ENCODE measurements around the gene DPP6.

Gene DPP6

GRCh38 chr7:154253810-154254209 is 201.6 kb downstream of the DPP6 start:
- DNase-seq: no peak

DNA sequence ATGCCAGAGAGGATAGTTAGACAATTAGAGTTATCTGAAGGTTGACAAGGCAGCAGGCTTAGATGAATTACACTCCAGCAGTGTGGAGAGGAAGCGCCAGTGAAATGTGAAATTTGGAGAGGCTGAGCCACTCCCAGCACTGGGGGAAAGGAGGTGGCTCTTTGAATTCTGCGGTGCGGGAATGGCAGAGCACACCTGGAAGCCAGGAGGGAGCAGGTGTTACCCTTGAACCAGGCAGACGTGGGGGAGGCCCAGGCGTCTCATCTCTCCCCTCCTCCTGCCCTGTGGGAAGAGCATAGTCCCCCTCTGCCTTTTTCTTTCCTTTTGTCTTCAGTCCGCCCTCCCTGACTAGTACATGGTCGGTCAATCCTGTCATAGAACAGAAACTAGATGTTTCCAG is 203.1 kb downstream of the DPP6 start:
- no peak for DNase-seq

GRCh38 chr7:154256150-154256549 is 204.0 kb downstream of the DPP6 start:
- no peak for DNase-seq

DNA sequence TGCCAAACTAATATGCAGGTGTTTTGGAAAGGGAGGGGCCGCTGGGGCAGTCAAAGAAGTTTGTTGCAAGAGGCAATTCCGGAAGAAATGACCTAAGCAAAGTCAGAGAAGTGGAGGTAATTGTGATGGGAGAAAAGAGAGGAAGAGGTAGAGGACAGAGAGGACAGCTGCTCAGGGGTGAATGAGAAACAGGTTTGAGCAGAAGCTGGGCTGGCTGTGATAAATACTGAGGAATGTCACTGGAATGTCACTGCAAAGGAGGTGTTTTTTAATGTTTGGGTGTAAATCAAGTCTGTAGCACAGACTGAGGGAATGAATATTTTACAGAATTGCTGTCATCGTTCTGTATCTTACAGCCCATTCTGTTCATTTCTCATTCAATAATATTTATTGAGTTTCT is 207.2 kb downstream of the DPP6 start:
- no peak for DNase-seq

- no peak for DNase-seq
Observed at GRCh38 chr7:154287356-154287755, 235.2 kb downstream of the DPP6 start.

DNA sequence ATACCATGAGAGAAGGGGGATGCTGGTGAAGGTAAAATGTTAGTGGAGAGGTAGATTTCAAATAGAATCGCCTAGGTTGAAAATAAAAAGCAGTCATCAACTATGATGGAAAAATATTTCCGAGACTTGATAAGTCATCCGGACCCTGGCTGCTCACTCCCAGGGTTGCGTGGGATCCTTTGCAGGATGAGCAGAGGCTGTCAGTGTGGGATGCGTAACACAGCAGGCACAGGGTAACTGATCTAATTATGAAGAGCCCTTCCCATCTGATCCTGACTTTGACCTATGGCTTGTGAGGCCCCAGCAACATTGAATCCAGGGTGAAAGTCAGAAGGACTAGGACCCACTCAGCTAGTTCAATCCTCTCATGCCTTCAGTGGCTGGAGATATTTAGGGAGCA is 236.9 kb downstream of the DPP6 start:
- DNase-seq: no peak

DNA sequence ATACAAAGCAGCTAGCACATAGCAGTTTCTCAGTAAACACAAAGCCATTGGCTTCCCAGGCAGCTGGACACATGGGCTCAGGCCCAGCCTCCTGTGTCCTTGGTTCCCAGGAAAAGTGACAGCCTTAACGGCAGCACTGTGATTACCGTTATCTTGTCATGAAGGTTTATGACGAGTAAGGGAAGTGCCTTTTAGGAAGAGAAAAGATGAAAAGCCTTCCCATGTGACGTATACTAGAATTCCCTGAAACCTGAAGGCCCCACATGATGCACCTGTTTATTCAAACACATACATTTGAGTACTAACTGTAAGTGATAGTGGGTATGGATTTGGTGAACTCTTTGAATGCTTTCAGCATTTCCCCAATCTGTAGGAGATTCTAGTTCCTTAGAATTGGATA is 244.2 kb downstream of the DPP6 start:
- no peak for DNase-seq

DNA sequence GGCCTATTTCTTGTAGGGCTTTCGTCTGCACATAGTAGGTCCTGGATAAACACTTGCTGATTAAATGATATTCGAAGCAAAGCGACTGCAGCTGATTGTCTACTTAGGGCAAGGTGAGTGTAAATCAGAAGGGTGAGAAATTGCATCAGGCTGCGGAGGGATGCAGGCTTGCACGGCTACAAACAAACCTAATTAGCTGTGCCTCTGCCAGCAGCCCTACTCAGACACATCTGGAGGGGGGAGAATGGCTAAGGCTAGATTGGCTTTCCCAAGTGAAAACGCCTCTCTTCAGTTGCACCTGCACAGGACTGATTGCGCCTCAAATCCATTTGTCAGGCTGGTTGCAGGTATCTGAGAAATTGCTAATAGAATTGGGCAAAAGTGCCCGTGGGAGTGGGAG is 247.5 kb downstream of the DPP6 start:
- no peak for DNase-seq

DNA sequence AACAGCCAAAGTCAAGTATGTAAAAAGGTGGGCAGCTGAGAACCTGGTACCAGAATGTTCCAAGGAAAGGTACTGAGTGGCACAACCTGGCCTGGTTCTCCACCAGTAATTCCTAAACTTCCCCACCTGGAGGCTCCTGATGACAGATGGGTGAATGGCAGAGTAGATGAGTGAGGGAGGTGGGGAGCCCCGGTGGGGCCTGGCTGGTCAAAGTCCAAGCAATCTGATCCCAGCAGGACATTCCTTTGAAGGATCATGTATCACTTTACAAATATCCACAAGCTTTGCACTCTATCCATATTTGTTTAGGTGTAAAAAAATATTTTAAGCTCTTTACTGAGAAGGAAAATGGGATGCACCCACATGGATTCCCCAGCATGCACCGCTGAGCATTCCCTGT is 250.2 kb downstream of the DPP6 start:
- no peak for DNase-seq

DNA sequence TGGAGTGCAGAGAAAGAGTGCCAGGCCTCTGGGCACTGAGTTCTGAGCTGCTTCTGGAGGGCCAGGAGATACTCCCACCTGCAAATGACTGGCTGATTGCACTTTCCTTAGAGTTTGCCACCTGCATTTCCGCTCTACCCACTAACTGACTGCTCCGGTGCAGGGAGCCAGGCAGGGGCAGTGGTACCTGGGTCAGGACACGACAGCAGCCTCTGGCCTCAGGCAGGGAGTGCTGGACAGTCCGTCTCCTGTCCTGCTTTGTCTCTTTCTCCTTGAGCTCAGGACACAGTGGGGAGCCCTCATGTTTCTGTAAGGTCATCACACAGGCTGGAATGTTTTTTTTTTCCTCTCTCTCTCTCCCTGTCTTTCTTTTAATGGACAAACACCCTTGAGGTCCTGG is 252.0 kb downstream of the DPP6 start:
- DNase-seq: no peak

GRCh38 chr7:154304740-154305700 is 252.8 kb downstream of the DPP6 start:
- no peak for DNase-seq

DNA sequence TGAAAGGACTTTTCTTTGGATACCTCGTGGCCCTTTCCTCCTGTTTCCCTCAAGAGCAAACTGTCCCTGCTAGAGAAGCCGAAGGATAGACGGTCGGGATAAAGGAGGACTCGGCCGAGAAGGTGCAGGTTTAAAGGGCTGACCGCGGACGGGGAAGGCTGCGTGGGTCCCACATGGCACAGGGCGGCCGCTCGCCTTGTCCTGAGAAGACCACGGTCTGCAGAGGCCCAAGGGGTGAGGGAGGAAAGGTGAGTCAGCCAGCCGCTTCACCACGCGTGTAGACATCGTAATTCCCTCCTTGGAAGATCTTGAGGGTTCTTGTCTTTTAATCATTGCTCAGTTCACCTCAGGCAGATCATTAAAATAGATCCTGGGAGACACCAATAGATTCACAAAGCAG is 253.8 kb downstream of the DPP6 start:
- no peak for DNase-seq

DNA sequence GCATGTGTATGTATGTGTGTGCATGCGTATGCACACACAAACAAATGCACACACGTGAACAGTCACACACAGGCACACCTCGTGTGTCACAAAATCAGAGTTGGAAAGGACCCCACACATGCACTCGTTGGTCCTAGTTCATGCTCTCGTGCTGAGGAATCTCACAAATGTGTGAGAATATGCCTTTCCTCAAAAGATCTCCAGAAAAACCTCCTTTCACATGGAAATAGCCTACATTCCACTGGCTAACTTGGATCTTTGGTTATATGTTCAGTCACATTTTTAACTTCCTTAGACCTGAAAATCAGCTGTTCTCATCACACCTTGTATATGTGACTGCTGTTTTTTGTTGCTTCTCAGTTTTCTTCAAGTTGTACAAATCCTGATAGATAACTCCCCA is 256.7 kb downstream of the DPP6 start:
- DNase-seq: no peak

- DNase-seq: no peak
Observed at GRCh38 chr7:154310114-154310513, 257.9 kb downstream of the DPP6 start.

DNA sequence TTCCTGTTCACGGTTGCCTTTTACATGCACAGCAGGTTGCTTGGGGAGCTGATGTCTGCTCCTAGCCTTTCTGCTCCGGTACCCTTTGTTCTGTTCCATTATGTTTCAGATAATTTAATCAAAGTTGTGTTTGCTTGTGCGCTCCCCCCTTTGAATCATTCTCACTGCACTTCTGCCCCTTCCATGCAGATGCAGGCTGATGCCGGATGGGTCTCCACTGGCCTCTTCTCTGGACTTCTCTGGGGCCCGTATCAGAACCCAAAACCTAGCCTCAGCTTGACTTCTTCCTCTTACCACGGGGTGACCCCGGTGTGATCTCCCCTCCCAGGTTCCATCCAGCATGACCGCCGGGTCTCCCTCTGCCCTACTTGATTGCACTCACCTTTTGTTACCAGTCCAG is 272.0 kb downstream of the DPP6 start:
- no peak for DNase-seq

DNA sequence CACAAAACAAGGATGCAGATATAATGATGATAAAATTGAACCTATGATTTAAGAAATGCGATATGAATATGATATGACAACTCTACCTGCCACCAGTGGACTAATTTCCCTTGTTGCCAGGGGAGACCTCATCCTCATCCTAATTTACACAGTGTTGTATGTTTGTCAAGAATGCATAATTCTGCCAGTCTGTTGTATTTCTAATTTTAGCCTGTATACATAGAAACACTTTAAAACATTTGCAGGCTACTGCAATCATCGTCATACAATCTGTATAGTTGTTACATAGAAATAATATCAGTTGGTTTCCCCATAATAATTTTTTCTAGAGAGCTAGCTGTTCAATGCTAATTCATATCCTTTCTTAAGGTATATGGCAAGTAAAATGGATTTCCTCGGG is 274.2 kb downstream of the DPP6 start:
- no peak for DNase-seq

DNA sequence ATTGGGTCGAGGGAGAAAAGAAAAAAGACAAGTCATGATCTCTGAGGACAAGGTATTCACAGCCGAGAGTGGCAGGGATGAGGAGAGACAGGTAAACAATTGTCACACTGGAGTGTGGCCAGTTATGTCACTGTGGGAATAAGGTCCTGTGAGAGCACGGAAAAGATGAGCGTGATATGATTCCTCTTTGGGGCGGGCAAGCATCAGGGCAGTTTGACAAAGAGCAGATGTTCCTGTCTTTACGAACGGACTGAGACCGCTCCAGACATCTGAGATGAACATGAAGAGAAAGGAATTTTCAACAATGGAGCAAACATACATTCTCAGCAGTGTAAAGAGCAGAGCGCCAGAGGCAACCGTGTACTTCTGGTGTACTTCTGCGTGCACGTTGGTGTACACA is 278.1 kb downstream of the DPP6 start:
- no peak for DNase-seq

DNA sequence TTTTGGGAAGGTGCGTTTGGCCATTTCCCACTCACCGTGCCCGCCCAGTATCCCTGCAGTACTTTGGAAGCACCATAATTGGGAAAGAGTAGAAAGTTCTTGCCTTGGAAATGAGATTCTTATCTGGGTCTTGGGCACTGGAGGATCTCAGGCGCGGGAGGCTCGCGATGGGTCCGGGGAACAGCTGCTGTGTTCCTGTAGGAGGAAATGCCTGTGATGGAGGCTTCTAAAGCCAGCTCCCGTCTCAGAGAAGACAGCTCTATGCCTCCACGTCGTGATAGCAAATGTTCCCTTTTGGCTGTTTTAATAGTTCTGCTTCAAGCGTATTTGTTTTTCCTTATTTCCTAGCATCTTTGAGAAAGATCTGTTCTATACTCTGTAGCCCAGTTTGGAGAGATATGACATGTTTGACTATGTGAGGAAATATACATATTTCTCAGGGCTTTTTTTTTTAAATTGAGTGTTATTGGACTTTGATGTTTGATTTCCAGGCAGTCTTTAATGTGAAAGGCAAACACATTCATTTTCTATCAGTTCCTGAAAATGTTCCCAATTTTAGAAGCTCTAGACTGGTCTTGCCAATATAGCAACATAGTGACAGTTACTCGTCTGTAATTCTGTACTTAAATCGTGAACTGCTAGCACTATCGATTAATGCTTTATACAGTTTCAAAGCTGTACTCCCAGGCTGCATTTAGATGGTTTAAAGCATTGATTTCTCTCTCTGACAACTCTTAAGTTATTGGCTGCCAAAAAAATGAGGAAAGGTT is 280.8 kb downstream of the DPP6 start:
- DNase-seq: no peak

GRCh38 chr7:154336295-154336694 is 284.1 kb downstream of the DPP6 start:
- no peak for DNase-seq

- DNase-seq: no peak
Observed at GRCh38 chr7:154338701-154339506, 286.7 kb downstream of the DPP6 start.

- DNase-seq: no peak
Observed at GRCh38 chr7:154342971-154343633, 290.9 kb downstream of the DPP6 start.

DNA sequence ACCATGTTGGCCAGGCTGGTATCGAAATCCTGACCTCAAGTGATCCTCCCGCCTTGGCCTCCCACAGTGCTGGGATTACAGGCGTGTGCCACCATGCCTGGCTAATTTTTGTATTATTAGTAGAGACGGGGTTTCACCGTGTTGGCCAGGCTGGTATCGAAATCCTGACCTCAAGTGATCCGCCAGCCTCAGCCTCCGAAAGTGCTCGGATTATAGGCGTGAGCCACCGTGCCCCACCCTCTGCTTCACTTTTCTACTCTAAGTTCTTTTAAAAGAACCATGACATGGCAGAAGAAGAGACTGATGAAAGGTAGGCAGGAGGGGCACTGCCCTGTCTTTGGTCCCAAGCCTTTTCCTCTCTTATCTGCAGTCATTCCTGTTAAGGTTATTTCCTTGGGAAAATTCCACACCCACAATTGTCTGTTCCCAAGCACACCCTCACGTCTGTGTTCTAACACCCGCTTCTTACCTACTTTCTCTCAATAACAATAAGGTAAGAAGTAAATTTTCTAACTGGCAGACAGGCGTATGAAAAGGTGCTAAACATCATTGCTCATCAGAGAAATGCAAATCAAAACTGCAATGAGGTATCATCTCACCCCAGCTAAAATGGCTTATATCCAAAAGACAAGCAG is 291.7 kb downstream of the DPP6 start:
- no peak for DNase-seq

All from CD4-positive, alpha-beta T cell treated with Interleukin-17A for 4 hours (primary cell).